Panc1 (cell line): ENCODE data around the gene HS3ST6. TPM values are rescaled to one million over a fixed set of nuclear protein-coding genes. Genes with fewer than 3 reads are reported as not detected.

Experiments
- ATAC-seq: fragments of 200-7000 bp; cut with Tn5 transposase; 2 replicates; pipeline ENCODE4 v1.9.1; 2020; ENCODE audit warnings: mild to moderate bottlenecking, moderate library complexity
- BruUV-seq: library from RNA; stranded (reverse); fragments of 400-500 nt; replicated peaks from 2 replicates; lab custom pipeline; 2021; lab: Mats Ljungman, UMichigan
- CTCF ChIA-PET: fragments of 300-600 bp; sonication (Branson Sonifier 250); formaldehyde crosslinking; loops from one replicate; lab custom pipeline; 2022; ENCODE audit warnings: antibody characterized with exemption; lab: Charles Lee
- POLR2A ChIA-PET: fragments of 300-600 bp; sonication (Branson Sonifier 250); formaldehyde crosslinking; loops from one replicate; lab custom pipeline; 2022; ENCODE audit warnings: antibody characterized with exemption; lab: Charles Lee
- DNase-seq: peaks from one replicate; pipeline ENCODE4 v3.0.0-alpha.2; 2010; ENCODE audit warnings: low read depth, low spot score
- H3K27ac ChIP-seq: 2 replicates; pipeline ENCODE4 v1.5.1; 2011; ENCODE audit warnings: mild to moderate bottlenecking, low read length, inconsistent platforms
- H3K27me3 ChIP-seq: fragments of 200-500 bp; sonication (Bioruptor generic); 2 replicates; pipeline ENCODE4 v1.6.0; 2014; ENCODE audit warnings: low read length, inconsistent platforms; ENCODE audit not compliant: control insufficient read depth, insufficient read depth
- H3K36me3 ChIP-seq: fragments of 200-500 bp; sonication (Bioruptor generic); 2 replicates; pipeline ENCODE4 v1.5.1; 2014; ENCODE audit warnings: inconsistent platforms, mild to moderate bottlenecking, low read length, moderate library complexity; ENCODE audit not compliant: control insufficient read depth, insufficient read depth
- H3K4me1 ChIP-seq: 2 replicates; pipeline ENCODE4 v1.5.1; 2011; ENCODE audit warnings: inconsistent platforms, mild to moderate bottlenecking, low read length, moderate library complexity; ENCODE audit not compliant: control insufficient read depth, insufficient read depth
- H3K4me3 ChIP-seq, 2 experiments: 2 replicates each; pipeline ENCODE4 v1.5.1; 2011 to 2012; ENCODE audit warnings: low read depth in 2 of 2, low read length in 2 of 2, mild to moderate bottlenecking in 2 of 2, inconsistent platforms in 1 of 2, moderate library complexity in 1 of 2
- H3K9me3 ChIP-seq: fragments of 200-500 bp; sonication (Bioruptor generic); 2 replicates; pipeline ENCODE4 v1.5.1; 2014; ENCODE audit warnings: low read depth, mild to moderate bottlenecking, inconsistent platforms, low read length, moderate library complexity; ENCODE audit not compliant: control insufficient read depth, insufficient read depth
- POLR2AphosphoS5 ChIP-seq: IDR thresholded peaks from 2 replicates; pipeline ENCODE4 v1.6.1; 2012; ENCODE audit warnings: mild to moderate bottlenecking, low read depth, low read length, moderate library complexity
- REST ChIP-seq, 2 experiments: IDR thresholded peaks; 2 replicates each; pipeline ENCODE4 v1.6.1; 2011 to 2012; ENCODE audit warnings: low read depth in 2 of 2, control low read depth in 1 of 2, low read length in 1 of 2, mild to moderate bottlenecking in 1 of 2, moderate library complexity in 1 of 2; ENCODE audit not compliant: insufficient read depth in 1 of 2
- SIN3A ChIP-seq: IDR thresholded peaks from 2 replicates; pipeline ENCODE4 v1.6.1; 2012; ENCODE audit warnings: low read depth, mild to moderate bottlenecking, low read length, moderate library complexity, borderline replicate concordance; ENCODE audit not compliant: insufficient read depth
- TCF7L2 ChIP-seq: IDR thresholded peaks from 2 replicates; pipeline ENCODE4 v1.6.1; 2011; ENCODE audit warnings: mild to moderate bottlenecking, low read depth, low read length, inconsistent platforms
- in situ Hi-C: cut with HindIII; loops from 2 replicates; pipeline ENCODE4 v1.10.0; 2016; ENCODE audit warnings: low sequenced_read_pairs, low pct_unique_long_range_greater_than_20kb
- intact Hi-C: fragments of 100-400 bp; cut with micrococcal nuclease; formaldehyde crosslinking; loops from one replicate; pipeline ENCODE4 v1.10.0; 2022; ENCODE audit not compliant: unreplicated experiment
- total RNA-seq: library from RNA; stranded (reverse); gene quantifications from one replicate; pipeline ENCODE4 v1.2.1, GENCODE V29; 2021; ENCODE audit not compliant: unreplicated experiment
- TF ChIP-seq, protein P1 (sequence below): fragments of 450-650 bp; IDR thresholded peaks from 2 replicates; pipeline ENCODE4 v1.5.1; 2017; ENCODE audit warnings: mild to moderate bottlenecking

The HS3ST6 gene
- total RNA-seq, 1 experiment from 2014 or later = 3.3 TPM

- ATAC-seq (peak; percentile 77), DNase-seq (no peak)
- Histone ChIP-seq H3K4me3 (no peak overlapping the region), H3K4me1 (peaks cover 8% of the 10 kb centered on the region), H3K27ac (no peak overlapping the region), H3K36me3 (no peaks in the 10 kb centered on the region), H3K27me3 (no peaks in the 10 kb centered on the region), H3K9me3 (no peaks in the 10 kb centered on the region)
- CTCF ChIA-PET = interaction anchor here (0.5 to 0.8 kb wide), 5 partner anchors 50 to 74 kb away, joined by 3 to 6 read pairs (median 3); no protein-coding TSS in a partner anchor
- in situ Hi-C loops (no loop called here), intact Hi-C loops (loop anchor here (5.0 kb wide), 1 partner anchor 70 kb away; no protein-coding TSS in a partner anchor)
- BruUV-seq = no TSS peak
- TF ChIP-seq, protein P1, sequence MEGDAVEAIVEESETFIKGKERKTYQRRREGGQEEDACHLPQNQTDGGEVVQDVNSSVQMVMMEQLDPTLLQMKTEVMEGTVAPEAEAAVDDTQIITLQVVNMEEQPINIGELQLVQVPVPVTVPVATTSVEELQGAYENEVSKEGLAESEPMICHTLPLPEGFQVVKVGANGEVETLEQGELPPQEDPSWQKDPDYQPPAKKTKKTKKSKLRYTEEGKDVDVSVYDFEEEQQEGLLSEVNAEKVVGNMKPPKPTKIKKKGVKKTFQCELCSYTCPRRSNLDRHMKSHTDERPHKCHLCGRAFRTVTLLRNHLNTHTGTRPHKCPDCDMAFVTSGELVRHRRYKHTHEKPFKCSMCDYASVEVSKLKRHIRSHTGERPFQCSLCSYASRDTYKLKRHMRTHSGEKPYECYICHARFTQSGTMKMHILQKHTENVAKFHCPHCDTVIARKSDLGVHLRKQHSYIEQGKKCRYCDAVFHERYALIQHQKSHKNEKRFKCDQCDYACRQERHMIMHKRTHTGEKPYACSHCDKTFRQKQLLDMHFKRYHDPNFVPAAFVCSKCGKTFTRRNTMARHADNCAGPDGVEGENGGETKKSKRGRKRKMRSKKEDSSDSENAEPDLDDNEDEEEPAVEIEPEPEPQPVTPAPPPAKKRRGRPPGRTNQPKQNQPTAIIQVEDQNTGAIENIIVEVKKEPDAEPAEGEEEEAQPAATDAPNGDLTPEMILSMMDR = peak; percentile 76
- TF ChIP-seq TCF7L2 (no peak), SIN3A (no peak), REST (IDR thresholded peaks at IDR 0.05; ENCODE audit: insufficient read depth in 1 of 2, low read depth in 2 of 2, low read length in 1 of 2) (no peak), POLR2AphosphoS5 (no peak)
- POLR2A ChIA-PET = interaction anchor here (0.5 kb wide), 1 partner anchor 102 kb away, joined by 3 read pairs; no protein-coding TSS in a partner anchor
Observed at GRCh38 chr16:1932050-1933028, 14.1 kb upstream of the HS3ST6 start.

DNA sequence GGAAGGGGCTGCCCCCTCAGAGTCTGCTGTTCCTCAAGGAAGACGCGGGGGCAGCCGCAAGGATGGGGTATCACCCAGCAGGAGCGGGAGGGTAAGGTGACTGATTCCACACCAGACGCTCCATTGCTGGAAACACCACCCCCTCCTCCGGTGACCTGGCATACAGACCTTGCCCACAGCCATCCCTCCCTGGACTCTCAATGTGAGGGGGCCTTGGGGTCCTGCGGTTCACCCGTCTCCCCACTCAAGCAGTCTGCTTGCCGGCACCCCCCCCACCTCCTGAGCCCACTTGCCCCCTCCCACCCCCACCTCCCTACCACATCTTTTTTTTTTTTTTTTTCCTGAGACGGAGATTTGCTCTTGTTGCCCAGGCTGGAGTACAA is 12.1 kb upstream of the HS3ST6 start:
- ChIA-PET POLR2A (no interaction called here), CTCF (no interaction called here)
- Histone ChIP-seq H3K4me1 (peaks cover 8% of the 10 kb centered on the region), H3K27me3 (no peaks in the 10 kb centered on the region), H3K36me3 (no peaks in the 10 kb centered on the region), H3K4me3 (no peak overlapping the region), H3K9me3 (no peaks in the 10 kb centered on the region), H3K27ac (no peak overlapping the region)
- in situ Hi-C loops (no loop called here), intact Hi-C loops (loop anchor here (5.0 kb wide), 1 partner anchor 68 kb away; no protein-coding TSS in a partner anchor)
- no TSS peak for BruUV-seq
- ATAC-seq (no peak), DNase-seq (no peak)
- TF ChIP-seq REST (IDR thresholded peaks at IDR 0.05; ENCODE audit: insufficient read depth in 1 of 2, low read depth in 2 of 2, low read length in 1 of 2) (no peak), POLR2AphosphoS5 (no peak), TCF7L2 (no peak), SIN3A (no peak)
- TF ChIP-seq, protein P1 = no peak
